Umbilical cord (tissue), 2 donors: ENCODE data around the gene RAD51B. TPM values are rescaled to one million over a fixed set of nuclear protein-coding genes. Genes with fewer than 3 reads are reported as not detected.

Source experiments
- DNase-seq: peaks from one replicate; pipeline ENCODE4 v3.0.0-alpha.2; 2015; ENCODE audit warnings: low spot score
- total RNA-seq: library from RNA; depleted of rRNA; stranded (reverse); fragments of >200 nt; gene quantifications from one replicate; pipeline ENCODE4 v1.2.3, GENCODE V29; 2014; ENCODE audit warnings: low replicate concordance; ENCODE audit not compliant: insufficient read depth

Gene RAD51B
- total RNA-seq, 1 donor from 2014 or later: 34.2 TPM

DNA sequence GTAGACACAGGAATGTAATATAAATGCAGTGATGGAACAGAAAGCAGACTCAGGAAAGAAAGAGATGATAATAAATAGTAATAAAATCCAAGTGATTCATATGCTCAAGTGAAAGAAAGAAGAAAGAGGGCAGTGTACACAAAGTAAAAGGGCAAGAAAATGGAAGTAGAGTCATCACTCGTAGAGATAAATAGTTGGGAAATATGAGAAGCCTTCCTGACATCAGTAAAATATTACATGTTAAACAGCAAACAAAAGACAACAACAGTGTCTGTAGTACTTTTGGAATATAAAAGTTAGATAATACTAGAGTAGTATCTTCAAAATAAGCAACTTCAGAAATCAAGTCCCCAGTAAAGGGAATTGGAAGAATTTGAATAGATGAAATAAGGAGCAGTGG lies 412.3 kb downstream of the RAD51B start:
- DNase-seq: no peak

- peak; percentile 99 for DNase-seq
Measured at GRCh38 chr14:68232300-68233055, 412.9 kb downstream of the RAD51B start.

- no peak for DNase-seq
Measured at GRCh38 chr14:68233101-68233784, 413.7 kb downstream of the RAD51B start.

DNA sequence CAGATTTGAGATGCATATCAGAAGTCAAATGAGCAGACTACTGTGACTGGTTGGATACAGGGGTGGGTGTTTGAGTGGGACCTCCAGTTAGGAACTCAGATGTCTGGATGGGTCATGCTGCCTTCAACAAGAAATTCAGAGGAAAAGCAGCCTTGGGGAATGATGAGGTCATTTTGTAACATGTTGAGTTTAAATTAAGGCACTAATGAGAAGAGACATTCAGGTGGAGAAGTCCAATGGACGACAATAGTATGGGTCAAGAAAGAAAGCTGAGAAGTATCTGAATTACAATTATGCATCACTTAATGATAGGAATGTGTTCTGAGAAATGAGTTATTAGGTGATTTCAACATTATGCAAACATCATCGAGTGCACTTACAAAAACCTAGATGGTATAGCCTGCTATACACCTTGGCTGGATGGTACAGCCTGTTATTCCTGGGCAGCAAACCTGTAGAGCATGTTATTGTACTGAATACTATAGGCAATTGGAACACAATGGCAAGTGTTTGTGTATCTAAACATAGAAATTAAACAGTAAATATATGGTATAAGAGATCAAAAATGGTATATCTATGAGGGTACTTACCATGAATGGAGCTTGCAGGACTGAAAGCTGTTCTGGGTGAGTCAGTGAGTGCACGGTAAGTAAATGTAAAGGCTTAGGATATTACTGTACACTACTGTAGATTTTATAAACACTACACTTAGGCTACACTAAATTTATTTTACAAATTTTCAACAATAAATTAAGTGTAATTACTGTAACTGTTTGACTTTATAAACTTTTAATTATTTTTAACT lies 414.7 kb downstream of the RAD51B start:
- DNase-seq: no peak

DNA sequence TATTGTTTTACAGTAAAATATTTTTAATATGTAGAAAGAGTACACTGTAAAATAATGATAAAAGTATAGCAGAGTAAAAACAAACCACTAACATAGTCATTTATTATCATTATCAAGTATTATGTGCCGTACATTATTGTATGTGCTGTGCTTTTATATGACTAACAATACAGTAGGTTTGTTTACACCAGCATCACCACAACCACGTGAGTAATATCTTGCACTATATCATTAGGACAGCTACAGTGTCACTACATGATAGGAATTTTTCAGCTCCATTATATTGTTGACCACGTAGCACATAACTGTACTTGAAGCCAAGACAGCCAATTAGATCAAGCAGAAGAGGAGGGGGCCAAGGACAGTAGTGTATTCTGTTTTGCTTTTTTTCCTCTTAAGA lies 415.4 kb downstream of the RAD51B start:
- no peak for DNase-seq

- DNase-seq: no peak
Measured at GRCh38 chr14:68236582-68237458, 417.2 kb downstream of the RAD51B start.

DNA sequence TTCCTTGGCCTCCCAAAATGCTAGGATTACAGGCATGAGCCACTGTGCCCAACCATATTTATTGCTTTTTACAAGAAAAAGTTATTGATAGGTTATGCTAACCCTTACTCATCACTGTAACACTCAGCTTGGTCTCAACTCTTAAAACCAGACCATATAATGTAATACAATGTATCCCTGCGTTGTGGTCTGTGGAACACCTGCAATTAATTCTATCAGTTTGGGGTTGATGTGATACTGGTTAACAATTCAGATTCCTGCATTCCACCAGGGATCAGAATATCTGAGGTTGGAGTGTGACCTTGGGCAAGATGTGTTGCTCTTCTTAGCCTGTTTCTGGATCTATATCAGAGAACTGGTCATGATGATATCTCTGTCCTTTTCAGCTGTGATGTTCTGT lies 419.0 kb downstream of the RAD51B start:
- DNase-seq: no peak

GRCh38 chr14:68238976-68239375 lies 419.4 kb downstream of the RAD51B start:
- DNase-seq: no peak

DNA sequence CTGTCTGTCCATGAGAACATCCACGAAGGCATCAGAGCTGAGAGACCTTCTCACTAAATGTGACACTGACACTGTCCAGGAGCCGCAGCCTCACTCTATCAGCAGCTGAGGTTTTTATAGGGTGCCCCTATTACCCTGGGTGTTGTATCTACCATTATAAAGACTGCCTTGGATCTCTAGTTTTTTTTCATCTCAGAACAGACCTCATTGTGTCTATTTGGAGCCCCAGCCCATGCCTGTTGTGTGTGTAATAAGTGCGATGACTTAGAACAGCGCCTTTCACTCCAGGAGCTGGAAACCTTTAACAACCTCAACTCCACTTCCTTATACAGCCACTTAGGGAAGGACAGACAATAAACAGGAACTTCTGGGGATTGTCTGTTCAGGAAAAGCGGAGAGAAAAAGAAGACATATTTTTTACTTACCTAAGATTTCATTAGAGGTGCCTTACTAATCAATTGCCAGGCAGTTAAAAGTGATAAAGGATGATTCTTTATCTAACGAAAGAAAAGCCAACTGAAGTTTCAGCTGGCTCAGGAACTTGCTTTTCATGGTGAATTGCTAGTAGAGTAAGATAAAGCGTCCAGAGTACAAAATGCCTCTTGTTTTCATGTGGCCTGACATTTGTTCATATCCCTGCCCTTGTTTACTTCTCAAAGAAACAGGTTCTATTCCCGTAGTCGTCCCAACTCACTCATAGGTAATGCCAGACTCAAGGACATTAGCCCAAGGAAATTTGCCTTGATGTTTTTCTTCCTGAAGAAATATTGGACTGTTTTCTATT lies 420.6 kb downstream of the RAD51B start:
- peak; percentile 76 for DNase-seq

DNA sequence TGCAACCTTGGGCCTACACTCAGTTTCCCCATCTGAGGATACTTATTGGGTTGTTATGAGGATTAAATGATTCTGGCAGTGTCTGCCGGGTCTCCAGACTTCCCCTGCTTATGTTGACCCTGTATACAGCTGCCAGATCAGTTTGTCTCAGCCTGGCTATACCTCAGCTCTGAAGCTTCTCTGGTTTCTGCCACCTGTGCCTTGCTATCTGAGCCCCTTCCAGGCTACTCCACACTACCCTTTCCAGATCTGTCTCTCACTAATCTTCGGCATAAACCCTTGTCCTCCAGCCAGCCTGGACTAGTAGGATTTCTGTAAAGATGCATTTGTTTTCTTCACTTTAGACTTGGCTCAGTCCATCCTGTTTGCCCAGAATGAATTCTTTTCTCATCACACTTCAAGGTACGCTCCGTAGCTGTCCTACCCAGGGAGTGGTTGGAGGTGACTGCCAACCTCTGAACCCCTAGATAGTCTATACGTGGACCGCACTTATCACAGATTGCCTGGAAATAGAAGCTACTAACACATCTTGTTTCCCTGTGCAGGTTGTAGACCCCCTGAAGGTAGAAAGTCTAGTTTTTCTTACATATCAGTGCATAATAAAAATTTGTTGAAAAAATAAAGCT lies 422.4 kb downstream of the RAD51B start:
- no peak for DNase-seq

GRCh38 chr14:68243450-68244010 lies 424.0 kb downstream of the RAD51B start:
- peak; percentile 57 for DNase-seq

DNA sequence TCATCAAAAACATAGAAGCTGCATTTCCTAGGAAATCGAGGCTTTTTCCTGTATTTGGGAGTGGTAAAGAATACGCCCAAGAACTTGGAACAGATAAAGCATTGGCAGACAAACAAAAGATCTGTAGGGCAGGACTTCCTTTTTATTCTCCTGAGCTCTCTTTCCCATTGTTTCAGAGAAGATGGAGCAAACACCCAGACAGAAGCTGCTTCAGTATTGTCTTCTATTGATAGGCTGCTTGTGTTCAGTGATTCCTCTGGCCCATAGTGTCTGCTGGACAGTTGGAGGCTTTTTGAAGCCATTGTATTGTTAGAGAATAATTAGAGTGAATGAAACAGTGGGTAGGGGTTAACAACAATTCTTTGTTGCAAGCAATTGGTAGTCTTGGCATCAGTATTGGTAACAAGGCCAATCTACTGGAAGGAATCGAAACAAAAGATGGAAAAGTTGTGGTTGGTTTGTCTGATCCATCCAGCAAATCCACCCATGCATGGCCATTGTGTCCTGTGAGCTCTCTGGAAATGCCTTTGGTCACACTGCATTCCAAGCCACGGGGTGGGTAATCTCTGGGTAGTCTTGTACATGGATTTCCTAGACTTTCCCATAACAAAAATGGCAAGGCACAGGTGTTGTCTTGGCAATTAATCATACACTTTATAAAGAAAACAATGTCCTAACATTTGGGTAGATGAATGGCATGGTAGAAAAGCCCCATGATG lies 424.8 kb downstream of the RAD51B start:
- no peak for DNase-seq

DNA sequence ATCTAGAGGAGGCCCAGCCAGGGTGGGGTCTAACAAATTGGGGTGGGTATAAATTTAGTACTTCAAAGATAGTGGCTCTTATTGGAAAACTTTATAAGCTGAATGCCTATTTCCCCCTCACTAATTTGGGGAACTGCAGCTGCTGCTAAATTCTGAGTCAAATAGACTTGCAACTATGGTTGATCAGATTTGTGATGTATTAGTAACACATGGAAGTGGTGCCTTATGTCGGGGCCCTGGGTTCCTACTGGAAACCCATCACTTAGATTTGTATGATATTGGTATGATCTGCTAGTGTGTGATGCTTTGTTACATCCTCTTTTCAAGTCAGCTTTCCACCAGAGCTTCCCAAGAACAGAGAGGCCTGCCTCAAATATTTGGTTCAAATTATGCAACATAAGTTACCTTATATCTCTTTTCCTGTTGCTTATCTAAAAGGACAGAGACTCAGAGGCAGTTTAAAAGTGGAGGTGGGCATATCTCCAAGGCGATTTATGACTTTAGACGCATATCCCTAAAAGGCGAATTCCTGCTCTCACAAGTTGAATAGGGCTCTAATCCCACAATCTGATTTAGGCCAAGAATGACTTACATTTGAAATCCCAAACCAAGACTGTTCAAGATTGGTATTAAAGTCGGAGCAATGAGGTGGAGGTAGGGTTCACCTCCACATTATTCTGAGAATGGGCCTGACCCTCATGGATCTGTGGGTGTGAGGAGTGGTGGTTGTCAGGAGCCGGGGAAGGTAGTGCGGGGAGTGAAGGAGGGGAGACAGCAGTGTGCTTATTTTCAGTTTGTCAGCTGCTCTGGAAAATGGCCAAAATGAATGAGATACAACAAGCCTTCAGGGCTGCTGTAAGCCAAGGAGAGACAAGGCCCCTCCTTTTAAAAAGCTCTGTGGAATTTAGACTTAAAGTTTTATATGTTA lies 425.8 kb downstream of the RAD51B start:
- peak; percentile 96 for DNase-seq

DNA sequence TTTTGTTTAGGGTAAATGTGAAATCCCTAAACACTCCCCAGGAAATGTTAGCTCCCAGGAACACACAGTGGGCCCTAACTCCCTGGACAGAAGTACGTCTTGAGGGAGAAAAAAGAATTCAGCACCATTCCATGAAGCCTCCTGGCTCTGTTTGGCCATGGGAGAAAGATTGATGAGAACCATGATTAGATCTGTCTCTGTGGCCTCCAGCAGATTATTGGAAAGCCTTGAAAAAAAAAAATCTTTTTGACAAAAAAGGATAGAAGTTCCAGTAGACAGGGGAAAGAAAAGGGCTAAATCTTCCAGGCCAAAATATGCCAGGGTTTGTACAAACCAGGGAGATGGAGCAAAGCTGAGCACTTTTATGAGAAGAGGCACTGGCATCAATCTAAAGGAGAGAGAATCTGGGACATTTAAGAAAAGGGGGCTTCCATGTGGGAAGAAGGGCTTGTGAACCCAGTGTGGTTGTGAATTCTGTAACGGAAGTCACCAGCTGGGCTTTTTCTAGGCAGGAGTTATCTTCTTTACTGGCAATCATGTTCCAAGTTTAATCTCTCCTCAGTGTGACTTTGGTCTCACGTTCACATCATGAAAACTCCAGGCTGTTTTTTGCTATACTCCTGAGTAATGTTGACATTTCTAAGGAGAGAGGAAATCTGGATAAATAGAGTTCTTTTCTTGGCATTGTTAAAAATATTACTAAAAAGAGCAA lies 426.7 kb downstream of the RAD51B start:
- peak; percentile 72 for DNase-seq

DNA sequence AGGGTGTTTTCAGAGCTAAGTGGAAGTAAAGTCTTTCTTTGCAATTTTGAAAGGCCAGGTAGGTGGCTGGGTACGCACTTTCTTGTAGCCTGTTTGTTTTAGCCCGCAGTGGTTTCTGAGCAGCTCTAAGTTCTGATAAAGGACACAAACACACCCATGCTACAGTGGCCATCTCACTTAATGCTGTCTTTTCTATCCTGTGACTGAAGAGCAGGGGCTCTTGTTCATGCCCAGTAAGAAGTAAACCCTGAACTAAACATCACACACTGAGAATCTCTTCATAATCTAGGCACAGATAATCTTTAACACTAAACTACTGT lies 427.2 kb downstream of the RAD51B start:
- no peak for DNase-seq

DNA sequence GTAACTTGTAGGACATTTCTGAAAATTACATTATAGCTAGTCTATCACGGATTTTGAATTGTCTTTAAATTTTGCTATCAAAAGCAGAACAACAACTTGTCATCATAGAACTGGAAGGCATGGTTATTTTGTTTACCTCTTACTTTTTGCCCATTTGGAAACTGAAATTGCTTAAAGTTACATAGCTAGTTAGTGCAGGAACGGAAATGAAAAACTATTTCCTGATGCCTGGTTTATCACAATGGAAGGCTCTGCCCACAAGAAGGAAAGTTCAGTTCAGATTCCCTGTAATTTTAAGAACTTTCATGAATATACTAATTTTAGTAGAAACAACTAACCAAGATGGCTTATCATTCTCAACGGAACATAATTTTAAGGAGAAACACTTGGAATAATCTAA lies 427.7 kb downstream of the RAD51B start:
- no peak for DNase-seq

DNA sequence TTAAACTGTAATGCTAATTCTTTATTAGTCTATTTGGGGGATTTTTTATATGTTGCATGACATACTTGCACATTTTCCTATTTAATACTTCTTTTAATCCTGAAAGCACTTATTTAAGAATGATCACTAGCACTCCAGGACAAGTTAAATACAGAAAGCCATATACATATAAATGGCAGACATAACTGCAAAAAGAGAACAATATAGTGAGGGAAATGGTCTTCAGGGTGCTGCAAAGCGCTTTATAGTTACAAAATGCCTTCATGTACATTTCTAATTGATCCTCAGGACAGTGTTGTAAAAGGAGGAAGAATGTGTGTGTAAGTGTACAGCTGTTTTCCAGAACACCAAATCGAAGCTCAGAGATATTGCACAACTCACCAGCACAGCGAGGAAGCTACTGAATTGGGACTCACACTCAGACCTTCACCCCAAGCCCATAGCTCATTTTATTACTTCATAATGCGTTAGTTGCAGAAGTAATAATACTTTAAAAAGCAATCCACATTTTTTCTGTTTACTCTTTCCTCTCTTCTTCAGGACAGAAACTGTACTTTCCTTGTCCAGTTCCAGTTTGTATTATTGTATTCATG lies 428.2 kb downstream of the RAD51B start:
- peak; percentile 49 for DNase-seq
